ENCODE data around the gene CCDC18.

- TF ChIP-seq POLR2A (IDR thresholded peaks at IDR 0.05), result no peak
- no peak for TF ChIP-seq CTCF (IDR thresholded peaks at IDR 0.05)
- no peak for TF ChIP-seq POLR2AphosphoS5 (IDR thresholded peaks at IDR 0.05)
Observed at GRCh38 chr1:93150729-93151128, 29.8 kb upstream of the CCDC18 start.
